Measurements from ENCODE around the gene TSSK6. TPM values are rescaled to one million over a fixed set of nuclear protein-coding genes. Genes with fewer than 3 reads are reported as not detected.

The TSSK6 gene
- total and polyA plus RNA-seq, 2 of the 4 experiments (the other 2 are of a cell fraction) = 1.3 to 2.2 TPM

GRCh38 chr19:19538061-19538784, 22.9 kb upstream of the TSSK6 start, which contains the start of gene CILP2:
CILP2 (plus strand) TSS chr19:19538265; CDS start chr19:19538350, 85 bp downstream.
- no peak within 1 kb of the TSS for H2AK5ac ChIP-seq (ENCODE audit: low read depth, low read length)
- no peak within 1 kb of the TSS for H3K14ac ChIP-seq (replicated peaks; ENCODE audit: low read depth, low read length)
- TF ChIP-seq RFX5 (IDR thresholded peaks at IDR 0.05; ENCODE audit: low read depth, low read length) = no peak
- TF ChIP-seq ELK1 (IDR thresholded peaks at IDR 0.05; ENCODE audit: borderline replicate concordance, low read depth, low read length) = no peak
- no peak for TF ChIP-seq SMC3 (IDR thresholded peaks at IDR 0.05; ENCODE audit: low read depth, low read length)
- TF ChIP-seq NFE2L2 (IDR thresholded peaks at IDR 0.05; ENCODE audit: low read depth, low read length) = no peak
- no peak for TF ChIP-seq CTCF (conservative IDR thresholded peaks at IDR 0.05; ENCODE audit: low read depth, low read length)
- no peak within 1 kb of the TSS for H3K27ac ChIP-seq (ENCODE audit: insufficient read depth, low read length)
- no TSS peak for BruUV-seq (replicated peaks)
- H3K9me1 ChIP-seq (ENCODE audit: insufficient read depth, low read length) = no peaks in the 10 kb centered on the region
- H3K4ac ChIP-seq (ENCODE audit: low read depth, low read length) = no peak within 1 kb of the TSS
- H3K4me2 ChIP-seq (ENCODE audit: low read depth, low read length) = peak within 1 kb of the TSS; percentile 33; the same call in 1 of the 2 replicates
- no peak within 1 kb of the TSS for H4K5ac ChIP-seq (ENCODE audit: low read depth, low read length)
- no peak within 1 kb of the TSS for H3K4me3 ChIP-seq (ENCODE audit: insufficient read depth, low read depth, low read length)
- no peaks in the 10 kb centered on the region for H3K36me3 ChIP-seq (ENCODE audit: control insufficient read depth, insufficient read depth, low read length)
- no peak within 1 kb of the TSS for H3K23ac ChIP-seq (ENCODE audit: low read depth, low read length)
- H4K8ac ChIP-seq (ENCODE audit: low read depth in 2 of 2, low read length in 2 of 2) = no peak within 1 kb of the TSS
- peak within 1 kb of the TSS; percentile 70 for H2AFZ ChIP-seq (replicated peaks; ENCODE audit: low read length, poor library complexity)
- dilution Hi-C loops (cut with HindIII; ENCODE audit: low sequenced_read_pairs, unreplicated experiment) = no loop called here
- peaks cover 1% of the 10 kb centered on the region; the same call in 1 of the 2 replicates for H4K20me1 ChIP-seq (ENCODE audit: insufficient read depth, low read length)
- intact Hi-C loops (cut with micrococcal nuclease) = no loop called here
- H2BK5ac ChIP-seq (ENCODE audit: low read depth, low read length, poor library complexity, severe bottlenecking) = no peak within 1 kb of the TSS
- no peak within 1 kb of the TSS for H2BK20ac ChIP-seq (ENCODE audit: low read depth, low read length)
- no peak within 1 kb of the TSS for H3K9ac ChIP-seq (ENCODE audit: low read depth, low read length)
- WGBS, 2 experiments (ENCODE audit: extremely low coverage in 2 of 2, insufficient read length in 1 of 2) = 10% methylated on average over 36 of the region's 56 CpGs; no CpG with 5 or more reads in 1 of the 2 experiments
- peak; percentile 52 for ATAC-seq (ENCODE audit: low read depth)
- no peak within 1 kb of the TSS for H2BK15ac ChIP-seq (ENCODE audit: low read depth, low read length)
- CTCF ChIA-PET = interaction anchor here (1.1 kb wide), 1 partner anchor 17 kb away, joined by 3 read pairs; no protein-coding TSS in a partner anchor
- peaks cover 25% of the 10 kb centered on the region for H3K27me3 ChIP-seq (ENCODE audit: control insufficient read depth, insufficient read depth, low read length)
- POLR2A ChIA-PET (ENCODE audit: unreplicated experiment) = no interaction called here
- H3K56ac ChIP-seq (ENCODE audit: extremely low read depth, insufficient read depth, low read length) = no peak within 1 kb of the TSS
- no peak within 1 kb of the TSS for H3K18ac ChIP-seq (ENCODE audit: low read depth, low read length)
- H2BK120ac ChIP-seq (ENCODE audit: low read depth, low read length) = no peak within 1 kb of the TSS
- in situ Hi-C loops (cut with MboI; ENCODE audit: low sequenced_read_pairs) = loop anchor here (5.0 to 25.0 kb wide), 2 partner anchors 104 to 424 kb away; partner anchors contain the start of gene GMIP
- H2AK9ac ChIP-seq (replicated peaks; ENCODE audit: low read depth, low read length, poor library complexity) = peak within 1 kb of the TSS; percentile 55
- H3K79me1 ChIP-seq (ENCODE audit: low read depth in 1 of 2, low read length in 2 of 2) = no peaks in the 10 kb centered on the region
- no peak within 1 kb of the TSS for H4K91ac ChIP-seq (ENCODE audit: insufficient read depth, low read depth, low read length)
- H3K4me1 ChIP-seq (ENCODE audit: control insufficient read depth, insufficient read depth, low read length) = no peaks in the 10 kb centered on the region; the same call in 1 of the 2 replicates
- no peak for DNase-seq
- H3K9me3 ChIP-seq (ENCODE audit: control insufficient read depth, insufficient read depth, low read length) = no peaks in the 10 kb centered on the region; the same call in 1 of the 2 replicates

Measured in IMR-90 (cell line).